BLaER1 treated with 17β-estradiol and CSF1 and Interleukin-3, amounts not matched to agents 10 nM and 100 nM (cell line): ENCODE data around the gene KPTN.

Experiments
- H3K27ac ChIP-seq, 11 experiments: shearing (Covaris generic); formaldehyde crosslinking; 2 replicates each; pipeline ENCODE4 v1.8.1; 2022
- H3K27me3 ChIP-seq, 11 experiments: shearing (Covaris generic); formaldehyde crosslinking; 2 replicates each; pipeline ENCODE4 v1.8.1; 2022
- H3K36me3 ChIP-seq, 11 experiments: shearing (Covaris generic); formaldehyde crosslinking; 2 replicates each; pipeline ENCODE4 v1.8.1; 2022
- H3K4me1 ChIP-seq, 10 experiments: shearing (Covaris generic); formaldehyde crosslinking; 2 replicates each; pipeline ENCODE4 v1.8.1; 2022
- H3K4me2 ChIP-seq, 11 experiments: shearing (Covaris generic); formaldehyde crosslinking; 2 replicates each; pipeline ENCODE4 v1.8.1; 2022
- H3K4me3 ChIP-seq, 10 experiments: shearing (Covaris generic); formaldehyde crosslinking; 2 replicates each; pipeline ENCODE4 v1.8.1; 2022
- H3K9ac ChIP-seq, 11 experiments: shearing (Covaris generic); formaldehyde crosslinking; 2 replicates each; pipeline ENCODE4 v1.8.1; 2022
- H3K9me3 ChIP-seq, 11 experiments: shearing (Covaris generic); formaldehyde crosslinking; replicated peaks in 1 of 11; 2 replicates each; pipeline ENCODE4 v1.8.1; 2022
- H4K20me1 ChIP-seq, 11 experiments: shearing (Covaris generic); formaldehyde crosslinking; 2 replicates each; pipeline ENCODE4 v1.8.1; 2022
- Cebpa-rat ChIP-seq, 11 experiments: shearing (Covaris generic); IDR thresholded peaks; 2 replicates each; pipeline ENCODE4 v1.8.1; 2022

KPTN gene

DNA sequence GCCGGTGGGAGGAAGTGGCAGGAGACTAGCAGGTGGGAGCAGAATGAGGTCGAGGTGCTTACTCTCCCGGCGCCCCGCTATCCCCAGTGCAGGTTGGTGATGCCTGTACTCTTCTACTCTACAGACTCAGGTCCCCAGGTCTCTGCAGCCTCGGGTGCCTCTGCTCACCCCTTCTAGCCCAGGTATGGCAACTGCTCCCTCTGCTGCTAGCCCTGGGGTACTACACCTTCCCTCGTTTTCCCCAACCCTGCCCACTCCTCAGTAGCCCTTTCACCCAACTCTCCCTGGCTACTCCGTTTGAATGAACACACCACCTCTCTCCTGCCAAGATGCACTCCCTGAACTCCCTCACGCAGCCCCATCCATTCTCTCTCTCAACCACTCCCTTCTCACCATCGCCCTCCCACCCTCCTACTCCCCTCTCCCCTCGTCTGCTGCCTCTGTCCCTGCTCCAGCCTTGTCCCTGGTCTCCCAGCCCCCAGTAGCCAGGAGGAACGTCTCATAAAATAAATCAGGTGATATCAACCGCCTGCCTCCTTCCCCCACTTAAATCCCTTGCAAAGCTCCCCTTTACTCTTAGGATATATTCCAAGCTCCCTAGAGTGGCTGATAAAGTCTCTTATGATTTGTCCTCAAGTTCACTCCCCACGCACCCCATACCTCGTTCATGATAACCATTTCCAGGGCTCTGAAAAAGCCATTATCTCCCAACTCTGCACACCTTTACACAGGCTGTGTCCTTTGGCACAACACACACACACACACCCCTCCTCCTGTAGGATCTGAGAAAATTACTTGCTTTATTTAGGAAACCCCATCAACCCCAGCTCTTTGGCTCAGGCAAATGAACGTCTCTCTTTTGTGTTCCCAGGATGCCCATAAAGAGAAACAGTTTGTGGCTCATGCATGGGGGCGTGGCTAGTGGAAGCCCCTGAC is 56.5 kb downstream of the KPTN start:
- Histone ChIP-seq H3K36me3 (no peaks in the 10 kb centered on the region), H4K20me1 (peaks cover 0 to 48% (median 7%) of the 10 kb centered on the region in 11 experiments; a peak in 13 of 22 replicates), H3K4me3 (peak overlapping the region in 6 of 10 experiments; percentile 40 to 64 (median 49); a peak in 9 of 20 replicates), H3K9me3 (peaks cover 0 to 12% (median 7%) of the 10 kb centered on the region in 11 experiments; a peak in 13 of 22 replicates), H3K9ac (no peak overlapping the region), H3K27ac (no peak overlapping the region), H3K27me3 (peaks cover 63 to 95% (median 86%) of the 10 kb centered on the region in 11 experiments), H3K4me1 (peaks cover 35 to 42% (median 39%) of the 10 kb centered on the region in 10 experiments), H3K4me2 (peak overlapping the region; percentile 88 to 99 (median 92))
- TF ChIP-seq Cebpa-rat (IDR thresholded peaks at IDR 0.05) = no peak
